Esophagus squamous epithelium (tissue), 4 donors: ENCODE data around the gene NFATC2.

Experiments used
- CTCF ChIP-seq, 6 experiments: fragments of 450-650 bp in 4 of 6; fragments of 200-600 bp in 2 of 6; sonication (generic) in 2 of 6; IDR thresholded peaks; one replicate each; pipeline ENCODE4 v1.5.1; 2016 to 2019; ENCODE audit warnings: antibody characterized with exemption in 6 of 6, mild to moderate bottlenecking in 4 of 6, moderate library complexity in 4 of 6
- POLR2A ChIP-seq, 4 donors: fragments of 450-650 bp; IDR thresholded peaks; one replicate each; pipeline ENCODE4 v1.6.1; 2017; ENCODE audit warnings: antibody characterized with exemption in 4 of 4, mild to moderate bottlenecking in 4 of 4, moderate library complexity in 3 of 4

GRCh38 chr20:51543422-51543788 is 886 bp upstream of the NFATC2 start:
- no peak for TF ChIP-seq POLR2A (IDR thresholded peaks at IDR 0.05)
- no peak for TF ChIP-seq CTCF (IDR thresholded peaks at IDR 0.05)
